ENCODE data around the gene CPEB1.

CPEB1 gene

DNA sequence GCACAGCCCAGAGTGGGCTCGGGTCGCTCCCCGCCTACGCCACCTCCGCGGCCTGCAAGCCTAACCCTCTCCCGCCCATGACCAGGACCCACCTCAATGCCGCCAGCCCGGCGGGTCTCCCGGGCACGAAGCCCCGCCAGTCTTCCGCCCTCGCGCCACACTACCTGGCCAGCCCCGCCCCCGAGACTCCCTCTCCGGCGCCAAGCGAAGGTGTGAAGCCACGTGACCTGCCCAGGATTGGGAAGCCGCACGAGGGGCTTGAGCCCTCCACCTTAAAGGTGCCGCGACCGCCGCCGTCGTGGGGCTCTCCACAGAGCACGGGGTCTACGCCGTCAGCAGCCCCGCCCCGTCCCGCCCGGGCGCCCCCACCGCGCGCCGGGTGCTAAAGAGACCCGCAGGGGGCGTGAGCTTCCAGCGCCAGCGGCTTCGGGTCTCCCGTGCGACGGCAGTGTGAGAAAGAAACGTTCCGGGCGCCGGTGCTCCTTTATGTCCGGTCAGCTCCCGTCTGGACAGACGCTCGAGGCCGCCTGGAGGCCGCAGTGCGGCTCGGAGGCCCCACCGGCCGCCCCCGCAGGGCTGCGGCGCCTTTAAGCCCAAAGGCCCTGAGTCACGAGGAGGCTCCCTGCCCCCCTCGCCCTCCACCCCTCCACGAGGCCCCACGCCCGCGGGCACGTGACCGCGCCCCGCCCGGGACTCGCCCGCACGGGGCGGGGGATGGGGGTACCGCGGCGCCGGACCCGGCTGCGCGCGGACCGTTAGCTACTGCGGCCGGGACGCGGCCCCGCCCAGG lies at the start of gene CPEB1:
TSS of gene CPEB1 (minus strand) at position 319 of the 790 bp plus-strand sequence. CDS start 18,904 bp downstream, outside the sequence.
- peak within 1 kb of the TSS; percentile 39 for H3K4me3 ChIP-seq (ENCODE audit: control insufficient read depth, low read depth, low read length)
- TF ChIP-seq, protein P1, sequence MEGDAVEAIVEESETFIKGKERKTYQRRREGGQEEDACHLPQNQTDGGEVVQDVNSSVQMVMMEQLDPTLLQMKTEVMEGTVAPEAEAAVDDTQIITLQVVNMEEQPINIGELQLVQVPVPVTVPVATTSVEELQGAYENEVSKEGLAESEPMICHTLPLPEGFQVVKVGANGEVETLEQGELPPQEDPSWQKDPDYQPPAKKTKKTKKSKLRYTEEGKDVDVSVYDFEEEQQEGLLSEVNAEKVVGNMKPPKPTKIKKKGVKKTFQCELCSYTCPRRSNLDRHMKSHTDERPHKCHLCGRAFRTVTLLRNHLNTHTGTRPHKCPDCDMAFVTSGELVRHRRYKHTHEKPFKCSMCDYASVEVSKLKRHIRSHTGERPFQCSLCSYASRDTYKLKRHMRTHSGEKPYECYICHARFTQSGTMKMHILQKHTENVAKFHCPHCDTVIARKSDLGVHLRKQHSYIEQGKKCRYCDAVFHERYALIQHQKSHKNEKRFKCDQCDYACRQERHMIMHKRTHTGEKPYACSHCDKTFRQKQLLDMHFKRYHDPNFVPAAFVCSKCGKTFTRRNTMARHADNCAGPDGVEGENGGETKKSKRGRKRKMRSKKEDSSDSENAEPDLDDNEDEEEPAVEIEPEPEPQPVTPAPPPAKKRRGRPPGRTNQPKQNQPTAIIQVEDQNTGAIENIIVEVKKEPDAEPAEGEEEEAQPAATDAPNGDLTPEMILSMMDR (IDR thresholded peaks at IDR 0.05; ENCODE audit: control insufficient read depth, insufficient read depth, low read depth, low read length, missing control alignments) = peak; percentile 9

DNA sequence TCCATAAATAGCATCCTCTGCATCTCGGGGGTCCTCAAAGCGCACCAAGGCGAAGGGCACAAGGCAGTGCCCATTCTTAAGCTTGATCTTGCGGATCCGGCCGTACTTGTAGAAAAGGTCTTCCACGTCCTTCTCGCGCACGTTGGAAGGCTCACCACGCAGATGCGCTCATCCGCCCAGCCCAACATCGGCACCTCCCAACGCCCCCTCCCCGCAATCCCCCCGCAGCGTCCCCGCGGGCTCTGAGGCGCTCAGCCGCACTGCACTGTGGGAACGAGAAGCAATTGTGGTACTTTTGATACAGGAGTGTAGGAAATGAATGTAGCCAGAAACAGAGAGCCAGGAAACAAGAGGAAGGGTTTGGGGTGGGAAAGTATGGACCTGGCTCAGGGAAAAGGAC lies 45.0 kb upstream of the CPEB1 start:
- TF ChIP-seq, protein P1 (IDR thresholded peaks at IDR 0.05; ENCODE audit: control insufficient read depth, insufficient read depth, low read depth, low read length, missing control alignments) = no peak
- H3K4me3 ChIP-seq (ENCODE audit: control insufficient read depth, low read depth, low read length) = no peak overlapping the region
- DNase-seq (ENCODE audit: low read depth) = no peak

More for the DNA sequence above, at the start of gene CPEB1:
- DNase-seq (ENCODE audit: low read depth) = no peak

DNA sequence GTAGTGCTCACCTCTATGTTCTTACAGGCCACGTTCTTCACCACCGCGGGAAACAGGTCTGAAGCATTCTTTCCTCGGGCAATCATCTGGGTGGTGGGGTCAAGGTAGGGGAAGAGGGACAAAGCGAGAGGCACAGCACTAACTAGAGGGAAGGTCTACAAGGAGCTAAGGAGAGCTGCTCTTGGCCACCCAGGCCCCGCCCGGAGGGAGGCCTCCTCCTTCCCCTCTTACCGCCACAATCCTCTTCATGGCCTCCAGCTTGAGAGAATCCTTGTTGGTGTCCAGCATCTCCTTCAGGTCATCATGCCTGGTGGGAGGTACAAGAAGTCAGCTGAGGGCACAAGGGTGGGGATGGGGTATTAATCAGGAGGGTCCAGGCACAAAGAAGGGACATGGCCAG lies 42.0 kb upstream of the CPEB1 start:
- TF ChIP-seq, protein P1 (IDR thresholded peaks at IDR 0.05; ENCODE audit: control insufficient read depth, insufficient read depth, low read depth, low read length, missing control alignments) = no peak
- H3K4me3 ChIP-seq (ENCODE audit: control insufficient read depth, low read depth, low read length) = no peak overlapping the region
- DNase-seq (ENCODE audit: low read depth) = no peak

DNA sequence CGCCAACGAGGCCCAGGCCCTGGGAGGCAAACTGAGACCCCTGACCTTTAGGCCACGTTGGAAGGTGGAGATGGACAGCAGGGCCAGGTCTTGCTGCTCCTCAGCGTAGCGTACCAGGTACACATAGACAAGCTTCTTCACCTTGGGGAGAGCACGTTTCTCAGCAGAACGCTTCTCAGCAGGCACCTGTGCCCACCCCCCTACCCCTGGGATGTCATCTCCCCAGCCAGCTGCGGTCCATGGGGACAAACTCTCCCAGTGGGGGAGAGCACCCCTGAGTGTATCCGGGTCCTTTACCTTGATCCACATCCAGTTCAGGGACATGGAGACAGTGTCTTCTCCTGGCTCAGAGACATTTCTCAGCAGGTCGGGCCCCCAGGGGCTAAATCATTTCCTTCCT lies 41.5 kb upstream of the CPEB1 start:
- TF ChIP-seq, protein P1 (IDR thresholded peaks at IDR 0.05; ENCODE audit: control insufficient read depth, insufficient read depth, low read depth, low read length, missing control alignments) = no peak
- no peak for DNase-seq (ENCODE audit: low read depth)
- H3K4me3 ChIP-seq (ENCODE audit: control insufficient read depth, low read depth, low read length) = no peak overlapping the region

DNA sequence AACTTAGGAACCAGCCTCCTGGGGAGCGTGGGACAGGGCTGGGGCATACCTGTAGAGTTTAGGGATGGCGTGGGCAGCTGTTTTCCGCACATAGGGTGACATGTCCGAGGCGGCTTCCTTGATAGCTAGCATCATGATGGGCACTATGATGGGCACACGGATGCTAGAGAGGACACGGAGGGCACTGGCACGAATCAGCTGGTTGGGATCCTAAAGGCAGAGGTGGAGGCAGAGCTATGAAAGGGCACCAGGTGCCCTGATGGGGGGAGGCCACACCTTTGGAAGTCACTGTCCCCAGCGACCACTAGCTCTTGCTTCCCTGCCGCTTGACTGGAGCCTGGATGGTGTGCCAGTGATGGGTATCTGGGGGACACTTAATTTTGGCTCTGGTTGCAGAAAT lies 34.2 kb upstream of the CPEB1 start:
- no peak for DNase-seq (ENCODE audit: low read depth)
- TF ChIP-seq, protein P1 (IDR thresholded peaks at IDR 0.05; ENCODE audit: control insufficient read depth, insufficient read depth, low read depth, low read length, missing control alignments) = no peak
- no peak overlapping the region for H3K4me3 ChIP-seq (ENCODE audit: control insufficient read depth, low read depth, low read length)

DNA sequence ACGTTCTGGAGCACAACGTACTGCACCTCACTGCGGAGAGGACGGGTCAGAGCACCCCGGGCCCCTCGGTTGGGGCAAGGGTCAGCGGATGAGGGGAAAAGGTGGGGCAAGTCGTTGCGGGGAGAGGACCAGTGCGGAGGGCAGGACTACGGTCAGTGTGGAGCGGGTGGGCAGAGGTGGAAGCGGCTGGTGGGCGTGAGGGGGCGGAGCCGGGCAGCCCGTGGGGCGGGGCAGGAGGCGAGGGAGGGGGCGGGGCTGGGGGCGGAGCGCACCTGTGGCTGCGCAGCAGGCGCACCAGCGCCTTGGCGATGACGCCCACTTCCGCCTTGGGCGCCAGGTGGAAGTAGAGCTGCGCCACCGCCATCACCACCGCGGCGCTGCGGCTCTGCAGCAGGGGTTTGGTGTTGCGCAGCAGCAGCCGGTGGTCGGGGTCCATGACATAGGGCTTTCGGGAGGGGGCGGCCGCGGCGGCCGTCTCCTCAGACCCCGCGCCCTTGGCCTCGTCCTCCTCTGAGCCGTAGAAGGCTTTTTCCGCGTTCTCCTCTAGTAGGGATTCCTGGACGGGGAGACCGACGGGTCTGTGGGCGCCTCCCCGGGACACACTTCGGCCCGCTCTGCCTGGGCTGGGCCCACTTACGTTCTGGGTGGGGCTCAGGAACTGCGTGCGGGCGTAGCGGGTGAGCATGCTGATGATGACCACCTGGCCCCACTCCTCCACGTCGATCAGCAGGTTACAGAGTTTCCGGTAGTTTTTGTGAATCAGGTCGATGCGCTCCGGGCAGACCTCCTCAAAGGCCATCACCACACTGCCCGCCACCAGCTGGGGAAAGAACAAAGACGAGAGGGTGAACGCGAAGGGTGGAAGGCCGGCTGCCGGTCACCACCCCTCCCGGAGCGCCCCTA lies 33.3 kb upstream of the CPEB1 start:
- TF ChIP-seq, protein P1 (IDR thresholded peaks at IDR 0.05; ENCODE audit: control insufficient read depth, insufficient read depth, low read depth, low read length, missing control alignments) = no peak
- no peak for DNase-seq (ENCODE audit: low read depth)
- H3K4me3 ChIP-seq (ENCODE audit: control insufficient read depth, low read depth, low read length) = no peak overlapping the region
